NB4 (cell line): ENCODE data around the gene OR51B5.

ENCODE experiments used
- POLR2A ChIP-seq: IDR thresholded peaks from 2 replicates; pipeline ENCODE4 v1.6.1; 2011; ENCODE audit warnings: mild to moderate bottlenecking; ENCODE audit not compliant: insufficient read length; ENCODE audit errors: extremely low read depth
- TF ChIP-seq, protein P1 (sequence below): IDR thresholded peaks from one replicate; pipeline ENCODE4 v1.5.1; 2012; ENCODE audit warnings: low read depth, low read length

GRCh38 chr11:5364214-5364613, 20.9 kb upstream of the OR51B5 start:
- TF ChIP-seq, protein P1, sequence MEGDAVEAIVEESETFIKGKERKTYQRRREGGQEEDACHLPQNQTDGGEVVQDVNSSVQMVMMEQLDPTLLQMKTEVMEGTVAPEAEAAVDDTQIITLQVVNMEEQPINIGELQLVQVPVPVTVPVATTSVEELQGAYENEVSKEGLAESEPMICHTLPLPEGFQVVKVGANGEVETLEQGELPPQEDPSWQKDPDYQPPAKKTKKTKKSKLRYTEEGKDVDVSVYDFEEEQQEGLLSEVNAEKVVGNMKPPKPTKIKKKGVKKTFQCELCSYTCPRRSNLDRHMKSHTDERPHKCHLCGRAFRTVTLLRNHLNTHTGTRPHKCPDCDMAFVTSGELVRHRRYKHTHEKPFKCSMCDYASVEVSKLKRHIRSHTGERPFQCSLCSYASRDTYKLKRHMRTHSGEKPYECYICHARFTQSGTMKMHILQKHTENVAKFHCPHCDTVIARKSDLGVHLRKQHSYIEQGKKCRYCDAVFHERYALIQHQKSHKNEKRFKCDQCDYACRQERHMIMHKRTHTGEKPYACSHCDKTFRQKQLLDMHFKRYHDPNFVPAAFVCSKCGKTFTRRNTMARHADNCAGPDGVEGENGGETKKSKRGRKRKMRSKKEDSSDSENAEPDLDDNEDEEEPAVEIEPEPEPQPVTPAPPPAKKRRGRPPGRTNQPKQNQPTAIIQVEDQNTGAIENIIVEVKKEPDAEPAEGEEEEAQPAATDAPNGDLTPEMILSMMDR, result no peak
- no peak for TF ChIP-seq POLR2A
